ENCODE measurements around the gene EIF5.

- TF ChIP-seq CTCF (IDR thresholded peaks at IDR 0.05) (no peak), EP300 (IDR thresholded peaks at IDR 0.05) (no peak), POLR2A (IDR thresholded peaks at IDR 0.05) (no peak)
These were observed 47.6 kb upstream of the EIF5 start for GRCh38 chr14:103286460-103286859.
